ENCODE data around the gene GTPBP1. TPM values are rescaled to one million over a fixed set of nuclear protein-coding genes. Genes with fewer than 3 reads are reported as not detected.
A peak's percentile ranks its signal among the peaks of the same experiment; 100 is the strongest.

Gene GTPBP1
- total RNA-seq, 3 donors from 2014 or later (not counting 1 experiment from before 2014, with no cell fraction given): 236 to 259 (median 249) TPM

- H3K27me3 ChIP-seq (ENCODE audit: control insufficient read depth, insufficient read depth, low read length): no peaks in the 10 kb centered on the region
- no peak for ATAC-seq
- Mint-ChIP-seq H3K4me3 (no peak overlapping the region), H3K9me3 (no peaks in the 10 kb centered on the region), H3K36me3 (no peaks in the 10 kb centered on the region), H3K27me3 (ENCODE audit: low read depth in 2 of 2) (no peaks in the 10 kb centered on the region), H3K4me1 (peaks cover 15 to 16% of the 10 kb centered on the region in 2 donors), H3K27ac (no peak overlapping the region)
- TF ChIP-seq CTCF (IDR thresholded peaks at IDR 0.05): no peak
- peaks cover 48% of the 10 kb centered on the region for H3K36me3 ChIP-seq (ENCODE audit: control insufficient read depth, insufficient read depth, low read length)
- H3K4me3 ChIP-seq (ENCODE audit: low read length): no peak overlapping the region
- H3K4me1 ChIP-seq (ENCODE audit: control insufficient read depth, insufficient read depth, low read length): peaks cover 14% of the 10 kb centered on the region
- DNase-seq: no peak
- intact Hi-C loops (cut with micrococcal nuclease): loop anchor here (5.0 kb wide), 1 partner anchor 633 kb away; no protein-coding TSS in a partner anchor
- H3K27ac ChIP-seq (ENCODE audit: low read length): no peak overlapping the region
- 97% methylated on average over 9 of the region's 9 CpGs for WGBS (ENCODE audit: insufficient coverage)
- no peaks in the 10 kb centered on the region for H3K9me3 ChIP-seq (ENCODE audit: control insufficient read depth, insufficient read depth, low read length)
Measured at GRCh38 chr22:38684895-38685294, 20.8 kb upstream of the GTPBP1 start.

GRCh38 chr22:38685761-38686160, 20.0 kb upstream of the GTPBP1 start:
- H3K9me3 Mint-ChIP-seq: no peaks in the 10 kb centered on the region
- H3K36me3 Mint-ChIP-seq: no peaks in the 10 kb centered on the region
- peaks cover 48% of the 10 kb centered on the region for H3K36me3 ChIP-seq (ENCODE audit: control insufficient read depth, insufficient read depth, low read length)
- no peak for ATAC-seq
- no peaks in the 10 kb centered on the region for H3K27me3 ChIP-seq (ENCODE audit: control insufficient read depth, insufficient read depth, low read length)
- H3K4me1 ChIP-seq (ENCODE audit: control insufficient read depth, insufficient read depth, low read length): peaks cover 14% of the 10 kb centered on the region
- H3K4me3 Mint-ChIP-seq: no peak overlapping the region
- no peaks in the 10 kb centered on the region for H3K27me3 Mint-ChIP-seq (ENCODE audit: low read depth in 2 of 2)
- H3K4me1 Mint-ChIP-seq: peaks cover 15 to 16% of the 10 kb centered on the region in 2 donors
- no peaks in the 10 kb centered on the region for H3K9me3 ChIP-seq (ENCODE audit: control insufficient read depth, insufficient read depth, low read length)
- 100% methylated on average over 1 of the region's 1 CpG for WGBS (ENCODE audit: insufficient coverage)
- no peak overlapping the region for H3K27ac ChIP-seq (ENCODE audit: low read length)
- H3K27ac Mint-ChIP-seq: no peak overlapping the region
- no peak for TF ChIP-seq CTCF (IDR thresholded peaks at IDR 0.05)
- no peak for DNase-seq
- no peak overlapping the region for H3K4me3 ChIP-seq (ENCODE audit: low read length)
- intact Hi-C loops (cut with micrococcal nuclease): no loop called here

- Histone ChIP-seq H3K4me3 (ENCODE audit: low read length) (no peak overlapping the region), H3K27me3 (ENCODE audit: control insufficient read depth, insufficient read depth, low read length) (no peaks in the 10 kb centered on the region), H3K4me1 (ENCODE audit: control insufficient read depth, insufficient read depth, low read length) (no peaks in the 10 kb centered on the region), H3K27ac (ENCODE audit: low read length) (no peak overlapping the region), H3K36me3 (ENCODE audit: control insufficient read depth, insufficient read depth, low read length) (peaks cover 34% of the 10 kb centered on the region), H3K9me3 (ENCODE audit: control insufficient read depth, insufficient read depth, low read length) (no peaks in the 10 kb centered on the region)
- TF ChIP-seq CTCF (IDR thresholded peaks at IDR 0.05): no peak
- Mint-ChIP-seq H3K9me3 (no peaks in the 10 kb centered on the region), H3K4me3 (no peak overlapping the region), H3K4me1 (peaks cover 9 to 20% of the 10 kb centered on the region in 2 donors), H3K27ac (no peak overlapping the region), H3K27me3 (ENCODE audit: low read depth in 2 of 2) (no peaks in the 10 kb centered on the region), H3K36me3 (no peaks in the 10 kb centered on the region)
- no CpG with 5 or more reads among the region's 1 CpG for WGBS (ENCODE audit: insufficient coverage)
- intact Hi-C loops (cut with micrococcal nuclease): no loop called here
- ATAC-seq: no peak
- no peak for DNase-seq
Measured at GRCh38 chr22:38689651-38690050, 16.1 kb upstream of the GTPBP1 start.

GRCh38 chr22:38694049-38694448, 11.7 kb upstream of the GTPBP1 start:
- intact Hi-C loops (cut with micrococcal nuclease): no loop called here
- Mint-ChIP-seq H3K36me3 (peaks cover 6% of the 10 kb centered on the region), H3K4me1 (peaks cover 41 to 53% of the 10 kb centered on the region in 2 donors), H3K4me3 (no peak overlapping the region), H3K27me3 (ENCODE audit: low read depth in 2 of 2) (no peaks in the 10 kb centered on the region), H3K9me3 (no peaks in the 10 kb centered on the region), H3K27ac (peak overlapping the region in 1 of 2 donors; percentile 3)
- no peak overlapping the region for H3K27ac ChIP-seq (ENCODE audit: low read length)
- no peak for TF ChIP-seq CTCF (IDR thresholded peaks at IDR 0.05)
- H3K36me3 ChIP-seq (ENCODE audit: control insufficient read depth, insufficient read depth, low read length): no peaks in the 10 kb centered on the region
- no peaks in the 10 kb centered on the region for H3K9me3 ChIP-seq (ENCODE audit: control insufficient read depth, insufficient read depth, low read length)
- DNase-seq: no peak
- peaks cover 15% of the 10 kb centered on the region for H3K4me1 ChIP-seq (ENCODE audit: control insufficient read depth, insufficient read depth, low read length)
- WGBS (ENCODE audit: insufficient coverage): 75% methylated on average over 2 of the region's 2 CpGs
- ATAC-seq: no peak
- H3K27me3 ChIP-seq (ENCODE audit: control insufficient read depth, insufficient read depth, low read length): no peaks in the 10 kb centered on the region
- no peak overlapping the region for H3K4me3 ChIP-seq (ENCODE audit: low read length)
